Tibial artery (tissue), 4 donors: Measurements from ENCODE around the gene CYB561A3.

ENCODE experiments used
- DNase-seq, 2 donors: peaks; one replicate each; pipeline ENCODE4 v3.0.0-alpha.2; 2019
- H3K27ac ChIP-seq, 2 donors: fragments of 200-600 bp; sonication (generic) in 1 of 2; 1 replicate in 1 of 2; 2 replicates in 1 of 2; pipeline ENCODE4 v1.5.1; 2018 to 2019; ENCODE audit warnings: mild to moderate bottlenecking in 1 of 2
- H3K27me3 ChIP-seq, 2 donors: fragments of 200-600 bp; sonication (generic) in 1 of 2; one replicate each; pipeline versions ENCODE4 v1.5.1 to v1.6.0; 2016 to 2019
- H3K36me3 ChIP-seq, 3 donors: fragments of 200-600 bp; sonication (generic) in 2 of 3; one replicate each; pipeline ENCODE4 v1.5.1; 2016 to 2019; ENCODE audit warnings: mild to moderate bottlenecking in 2 of 3
- H3K4me1 ChIP-seq, 4 donors: fragments of 200-600 bp; sonication (generic) in 2 of 4; 1 replicate in 3 of 4; 2 replicates in 1 of 4; pipeline ENCODE4 v1.5.1; 2016 to 2019
- H3K4me3 ChIP-seq, 2 donors: fragments of 200-600 bp; sonication (generic) in 1 of 2; 1 replicate in 1 of 2; 2 replicates in 1 of 2; pipeline ENCODE4 v1.5.1; 2018 to 2019; ENCODE audit warnings: mild to moderate bottlenecking in 2 of 2
- H3K9me3 ChIP-seq, 3 donors: fragments of 200-600 bp; sonication (generic) in 1 of 3; one replicate each; pipeline ENCODE4 v1.5.1; 2016 to 2019
- CTCF ChIP-seq, 2 experiments: fragments of 200-600 bp in 1 of 2; fragments of 450-650 bp in 1 of 2; IDR thresholded peaks; one replicate each; pipeline ENCODE4 v1.5.1; 2017 to 2019; ENCODE audit warnings: antibody characterized with exemption in 2 of 2, mild to moderate bottlenecking in 1 of 2, moderate library complexity in 1 of 2
- intact Hi-C: fragments of 100-400 bp; cut with DNase I; formaldehyde crosslinking; loops from one replicate; pipeline ENCODE4 v1.15.0; 2023; ENCODE audit warnings: low total_unique reads

CYB561A3 gene

GRCh38 chr11:61303725-61304124 lies 58.0 kb downstream of the CYB561A3 start:
- intact Hi-C loops: no loop called here
- Histone ChIP-seq H3K27me3 (no peaks in the 10 kb centered on the region), H3K27ac (no peak overlapping the region), H3K4me1 (peaks cover 0 to 2% (median 0%) of the 10 kb centered on the region in 4 donors), H3K36me3 (peaks cover 90 to 100% (median 96%) of the 10 kb centered on the region in 3 donors), H3K9me3 (no peaks in the 10 kb centered on the region), H3K4me3 (no peak overlapping the region)
- DNase-seq: no peak
- no peak for TF ChIP-seq CTCF (IDR thresholded peaks at IDR 0.05)

GRCh38 chr11:61302550-61302949 lies 59.1 kb downstream of the CYB561A3 start:
- no peaks in the 10 kb centered on the region for H3K9me3 ChIP-seq
- H3K36me3 ChIP-seq: peaks cover 78 to 94% (median 84%) of the 10 kb centered on the region in 3 donors
- no peak for TF ChIP-seq CTCF (IDR thresholded peaks at IDR 0.05)
- no peak overlapping the region for H3K4me3 ChIP-seq
- no peak for DNase-seq
- H3K27ac ChIP-seq: no peak overlapping the region
- no peaks in the 10 kb centered on the region for H3K27me3 ChIP-seq
- H3K4me1 ChIP-seq: peaks cover 0 to 13% (median 9%) of the 10 kb centered on the region in 4 donors
- intact Hi-C loops: no loop called here
